ENCODE data around the gene ABCA12. TPM values are rescaled to one million over a fixed set of nuclear protein-coding genes. Genes with fewer than 3 reads are reported as not detected.

ABCA12 gene
- total RNA-seq, 4 donors from 2014 or later = not detected

GRCh38 chr2:215119847-215120246, 18.6 kb downstream of the ABCA12 start:
- H3K4me1 ChIP-seq = no peaks in the 10 kb centered on the region
- intact Hi-C loops (cut with DNase I) = no loop called here
- 94% methylated on average over 2 of the region's 2 CpGs for WGBS
- DNase-seq (ENCODE audit: extremely low spot score) = no peak
- peaks cover 0 to 12% (median 0%) of the 10 kb centered on the region in 4 donors for H3K9me3 ChIP-seq
- no peak overlapping the region for H3K4me3 ChIP-seq
- no peaks in the 10 kb centered on the region for H3K36me3 ChIP-seq
- H3K27ac ChIP-seq (replicated peaks in 1 of 4) = no peak overlapping the region
- H3K27me3 ChIP-seq = no peaks in the 10 kb centered on the region
- TF ChIP-seq EP300 (IDR thresholded peaks at IDR 0.05) (no peak), CTCF (IDR thresholded peaks at IDR 0.05) (no peak), POLR2AphosphoS5 (IDR thresholded peaks at IDR 0.05) (no peak), POLR2A (IDR thresholded peaks at IDR 0.05; ENCODE audit: low read depth) (no peak)

DNA sequence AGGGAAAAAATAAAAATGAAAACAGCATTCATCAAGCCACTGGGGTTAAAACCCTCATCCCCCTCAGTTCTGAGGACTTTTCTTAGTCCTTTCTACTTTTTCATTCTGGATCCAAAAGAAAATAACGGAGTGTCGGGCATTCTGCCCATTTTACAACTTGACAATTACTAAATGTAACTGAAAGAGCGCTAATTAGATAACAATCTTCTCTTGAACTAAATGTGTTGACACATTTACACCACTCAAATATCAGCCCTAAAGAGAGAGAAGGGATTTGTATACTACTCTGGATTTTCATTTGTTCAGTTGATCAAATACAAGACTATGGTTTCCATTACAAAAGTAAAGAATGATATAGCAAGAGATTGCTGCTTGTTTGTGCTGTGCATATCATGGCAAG, 27.5 kb downstream of the ABCA12 start:
- no peak for DNase-seq (ENCODE audit: extremely low spot score)
- no peaks in the 10 kb centered on the region for H3K36me3 ChIP-seq
- intact Hi-C loops (cut with DNase I) = no loop called here
- H3K4me1 ChIP-seq = no peaks in the 10 kb centered on the region
- no peaks in the 10 kb centered on the region for H3K27me3 ChIP-seq
- no peak overlapping the region for H3K27ac ChIP-seq (replicated peaks in 1 of 4)
- 79% methylated on average over 3 of the region's 3 CpGs for WGBS
- no peaks in the 10 kb centered on the region for H3K9me3 ChIP-seq
- H3K4me3 ChIP-seq = no peak overlapping the region
- TF ChIP-seq POLR2A (IDR thresholded peaks at IDR 0.05; ENCODE audit: low read depth) (no peak), EP300 (IDR thresholded peaks at IDR 0.05) (no peak), CTCF (IDR thresholded peaks at IDR 0.05) (no peak), POLR2AphosphoS5 (IDR thresholded peaks at IDR 0.05) (no peak)

DNA sequence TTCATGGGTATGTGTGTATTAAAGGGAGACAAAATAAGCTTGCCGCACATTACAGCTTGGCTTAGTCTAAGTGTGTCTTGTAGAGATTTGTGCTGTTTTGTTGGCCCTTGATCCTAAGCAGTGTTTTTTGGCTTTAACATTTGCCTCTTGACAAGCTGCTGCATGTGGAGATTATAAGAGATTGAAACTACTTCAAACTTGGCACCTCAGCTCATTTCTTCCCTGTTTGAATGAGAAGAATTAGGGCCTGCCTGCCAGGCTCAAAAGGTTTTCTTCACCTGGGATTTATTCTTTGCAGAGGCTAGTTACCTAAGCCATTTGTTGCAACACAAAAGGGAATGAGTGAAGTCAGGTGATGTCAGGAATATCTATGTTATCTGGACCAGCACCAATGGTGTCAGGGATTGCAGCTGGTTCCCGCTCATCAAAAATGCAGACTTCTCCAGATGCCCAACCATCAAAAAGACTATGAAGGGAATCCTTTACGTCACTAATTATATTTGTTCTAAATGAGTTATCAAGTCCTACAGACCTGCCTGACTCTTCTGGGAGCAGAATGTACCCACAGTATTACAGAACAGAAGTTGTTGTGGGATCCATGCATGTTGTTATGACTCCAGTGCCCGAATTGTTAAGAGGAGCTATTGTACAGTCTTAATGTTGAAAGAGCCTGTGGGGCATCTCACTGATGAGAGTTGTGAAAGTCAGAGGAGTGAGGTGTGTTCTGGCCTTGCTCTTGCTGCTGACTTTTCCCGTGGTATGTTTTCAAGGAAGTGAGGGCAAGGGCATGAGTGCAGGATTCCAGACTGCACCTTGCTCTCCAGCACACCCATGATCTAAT, 31.0 kb downstream of the ABCA12 start:
- intact Hi-C loops (cut with DNase I) = no loop called here
- Histone ChIP-seq H3K36me3 (no peaks in the 10 kb centered on the region), H3K9me3 (no peaks in the 10 kb centered on the region), H3K4me3 (no peak overlapping the region), H3K4me1 (no peaks in the 10 kb centered on the region), H3K27ac (replicated peaks in 1 of 4) (no peak overlapping the region), H3K27me3 (no peaks in the 10 kb centered on the region)
- 59% methylated on average over 5 of the region's 5 CpGs for WGBS
- DNase-seq (ENCODE audit: extremely low spot score) = no peak
- TF ChIP-seq POLR2A (IDR thresholded peaks at IDR 0.05; ENCODE audit: low read depth) = no peak
- TF ChIP-seq CTCF (IDR thresholded peaks at IDR 0.05) = no peak
- TF ChIP-seq POLR2AphosphoS5 (IDR thresholded peaks at IDR 0.05) = no peak
- no peak for TF ChIP-seq EP300 (IDR thresholded peaks at IDR 0.05)

- no peak for DNase-seq (ENCODE audit: extremely low spot score)
- intact Hi-C loops (cut with DNase I) = no loop called here
- 85% methylated on average over 5 of the region's 5 CpGs for WGBS
- Histone ChIP-seq H3K4me1 (no peaks in the 10 kb centered on the region), H3K4me3 (no peak overlapping the region), H3K36me3 (no peaks in the 10 kb centered on the region), H3K27me3 (no peaks in the 10 kb centered on the region), H3K27ac (replicated peaks in 1 of 4) (no peak overlapping the region), H3K9me3 (no peaks in the 10 kb centered on the region)
- TF ChIP-seq EP300 (IDR thresholded peaks at IDR 0.05) = no peak
- no peak for TF ChIP-seq CTCF (IDR thresholded peaks at IDR 0.05)
- no peak for TF ChIP-seq POLR2AphosphoS5 (IDR thresholded peaks at IDR 0.05)
- TF ChIP-seq POLR2A (IDR thresholded peaks at IDR 0.05; ENCODE audit: low read depth) = no peak
These were observed 32.6 kb downstream of the ABCA12 start for GRCh38 chr2:215105607-215106354.

All from esophagus muscularis mucosa (tissue), 4 donors.